Raji (cell line): Measurements from ENCODE around the gene TTC13.

Source experiments
- POLR2A ChIP-seq: IDR thresholded peaks from 2 replicates; pipeline ENCODE4 v1.6.1; 2011; ENCODE audit warnings: low read depth, low read length, control low read depth; ENCODE audit not compliant: insufficient read depth

TTC13 gene

DNA sequence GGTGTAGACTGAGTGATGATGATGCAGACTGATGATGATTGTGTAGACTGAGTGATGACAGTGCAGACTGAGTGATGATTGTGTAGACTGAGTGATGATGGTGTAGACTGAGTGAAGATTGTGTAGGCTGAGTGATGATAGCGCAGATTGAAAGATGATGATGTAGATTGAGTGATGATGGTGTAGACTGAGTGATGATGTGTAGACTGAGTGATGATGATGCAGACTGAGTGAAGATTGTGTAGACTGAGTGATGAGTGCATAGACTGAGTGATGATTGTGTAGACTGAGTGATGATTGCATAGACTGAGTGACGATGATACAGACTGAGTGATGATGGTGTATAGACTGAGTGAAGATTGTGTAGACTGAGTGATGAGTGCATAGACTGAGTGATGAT is 32.7 kb upstream of the TTC13 start:
- no peak for TF ChIP-seq POLR2A

DNA sequence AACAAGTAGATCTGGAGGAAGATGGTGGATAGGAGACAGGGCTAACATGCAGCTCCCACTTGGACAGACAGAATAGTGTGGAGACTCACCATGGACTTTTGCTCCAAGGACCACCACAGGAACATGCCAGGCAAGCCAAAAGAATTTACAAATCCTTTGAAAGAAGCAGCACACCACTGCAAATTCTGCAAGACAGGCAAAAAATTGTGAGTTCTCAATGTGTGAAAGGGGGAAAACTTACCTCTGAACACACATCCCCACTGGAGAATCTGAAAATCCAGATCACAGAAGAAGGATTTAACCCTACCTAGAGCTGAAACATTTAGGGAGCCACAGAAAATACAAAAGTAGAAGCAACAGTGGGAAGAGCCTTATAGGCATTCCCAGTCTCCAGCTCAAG is 23.2 kb upstream of the TTC13 start:
- TF ChIP-seq POLR2A, result no peak

DNA sequence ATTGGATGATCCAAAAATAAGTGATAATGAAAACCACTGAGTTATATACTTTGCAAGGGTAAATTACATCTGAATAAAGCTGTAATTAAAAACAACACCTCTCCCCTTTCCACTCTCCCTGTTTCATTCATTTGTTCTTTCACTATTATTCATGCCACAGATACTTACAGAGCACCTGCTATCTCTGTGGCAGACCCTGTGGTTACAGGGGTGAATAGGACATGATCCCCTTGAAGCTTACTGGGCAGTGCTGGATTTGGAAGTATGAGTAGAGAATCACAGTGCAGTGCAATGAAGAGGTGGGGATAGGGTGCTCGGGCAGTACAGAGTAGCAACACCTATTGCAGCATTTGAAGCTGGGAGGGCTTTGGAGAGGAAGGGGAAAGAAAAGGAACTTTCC is 22.0 kb upstream of the TTC13 start:
- TF ChIP-seq POLR2A, result no peak

DNA sequence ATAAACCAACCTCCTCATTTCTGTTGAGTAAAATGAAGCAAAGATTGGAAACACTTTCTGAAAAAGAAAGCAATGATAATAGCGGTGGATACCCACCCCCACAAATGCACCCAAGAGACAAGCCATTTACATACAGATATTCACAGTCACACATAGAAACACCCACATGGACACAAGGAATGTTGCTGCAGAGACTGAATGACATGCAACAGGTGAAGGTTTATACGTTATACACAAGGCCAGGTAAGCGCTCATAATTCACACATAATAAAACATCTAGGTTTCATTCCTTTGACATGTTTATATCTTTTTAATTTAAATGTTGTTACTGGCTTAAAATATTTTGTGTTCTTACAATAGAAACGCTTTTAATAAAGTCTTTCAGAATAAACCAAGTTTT is 21.5 kb upstream of the TTC13 start:
- TF ChIP-seq POLR2A, result no peak

DNA sequence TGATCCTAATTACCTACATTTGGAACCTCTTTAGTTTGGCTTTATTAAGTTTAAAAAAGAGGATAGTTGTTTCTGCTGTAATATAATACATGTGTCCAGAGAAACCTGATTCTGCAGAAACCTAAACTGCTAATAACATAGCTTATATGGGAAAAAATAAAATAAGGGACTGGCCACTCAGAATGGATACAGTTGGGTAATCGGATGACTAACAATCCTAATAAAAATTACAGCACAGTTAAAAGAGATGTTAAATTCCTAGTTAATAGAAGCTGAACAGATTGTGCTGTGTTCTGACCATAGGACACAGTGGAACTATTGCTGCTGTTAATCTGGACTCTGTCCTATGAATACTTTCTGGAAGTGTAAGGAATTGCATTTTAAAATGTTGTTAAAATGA is 16.2 kb upstream of the TTC13 start:
- TF ChIP-seq POLR2A, result no peak

DNA sequence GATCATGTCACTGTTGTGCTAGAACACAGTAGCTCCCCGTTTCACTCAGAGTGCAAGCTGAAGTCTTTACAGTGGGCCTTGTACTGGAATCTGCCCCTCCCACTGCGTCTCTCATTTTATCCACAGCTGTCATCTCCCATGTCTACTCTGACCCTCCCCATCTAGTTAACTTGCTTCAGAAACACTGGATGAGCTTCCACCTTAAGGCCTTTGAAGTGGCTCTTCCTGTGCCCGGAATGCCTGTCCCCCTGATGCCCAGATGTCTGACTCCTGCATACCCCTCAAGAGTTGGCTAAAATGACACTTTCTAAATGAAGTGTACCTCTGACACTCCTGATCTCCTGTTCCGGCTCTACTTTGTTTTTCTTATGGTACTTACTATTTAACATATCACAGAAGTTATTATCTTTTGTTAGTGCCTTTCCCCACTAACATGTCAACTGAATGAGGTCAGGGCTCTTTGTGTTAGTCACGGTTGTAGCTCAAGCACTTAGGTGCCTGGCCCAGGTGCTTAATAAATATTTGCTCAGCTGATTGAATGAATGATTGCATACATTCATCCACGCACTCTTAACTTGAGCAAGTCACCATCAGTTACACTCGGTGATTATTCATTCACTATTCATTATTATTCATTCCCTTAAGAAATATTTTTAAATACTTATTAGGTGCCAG is 13.6 kb upstream of the TTC13 start:
- TF ChIP-seq POLR2A, result no peak

DNA sequence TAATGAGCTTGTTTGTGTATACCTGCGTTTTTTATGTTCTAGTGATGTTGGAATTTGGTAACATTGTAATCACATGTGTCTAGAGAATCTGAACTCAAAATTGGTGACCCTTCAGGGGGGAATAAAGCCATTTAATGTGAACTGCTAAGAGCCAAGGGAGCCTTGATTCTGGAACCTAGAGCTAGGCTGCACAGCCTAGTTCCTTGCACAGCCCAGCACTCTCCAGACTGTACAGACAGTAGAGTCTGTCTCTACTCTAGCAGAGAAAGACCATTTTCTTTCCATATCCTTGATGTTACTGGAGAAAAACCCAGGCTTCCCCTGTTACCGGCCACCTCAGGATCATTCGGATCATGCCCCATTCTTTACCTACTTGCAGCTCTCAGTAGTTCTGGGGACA is 8.8 kb upstream of the TTC13 start:
- TF ChIP-seq POLR2A, result no peak

DNA sequence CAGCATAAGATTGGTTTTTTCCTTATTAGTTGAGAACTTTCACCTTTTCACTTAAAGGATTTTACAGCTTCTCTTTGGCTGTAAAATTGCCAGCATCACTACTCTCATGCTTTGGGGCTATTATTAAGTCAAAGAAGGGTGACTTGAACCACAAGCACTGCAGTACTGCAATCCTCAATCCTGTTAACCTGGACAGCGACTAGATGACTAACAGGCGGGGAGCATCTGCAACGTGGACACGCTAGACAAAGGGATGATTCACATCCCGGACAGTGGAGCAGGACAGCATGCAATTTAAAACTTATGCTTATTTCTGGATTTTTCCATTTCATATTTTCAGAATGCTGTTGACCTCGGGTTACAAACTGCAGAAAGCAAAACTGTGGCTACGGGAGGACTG is 8.3 kb upstream of the TTC13 start:
- TF ChIP-seq POLR2A, result no peak

DNA sequence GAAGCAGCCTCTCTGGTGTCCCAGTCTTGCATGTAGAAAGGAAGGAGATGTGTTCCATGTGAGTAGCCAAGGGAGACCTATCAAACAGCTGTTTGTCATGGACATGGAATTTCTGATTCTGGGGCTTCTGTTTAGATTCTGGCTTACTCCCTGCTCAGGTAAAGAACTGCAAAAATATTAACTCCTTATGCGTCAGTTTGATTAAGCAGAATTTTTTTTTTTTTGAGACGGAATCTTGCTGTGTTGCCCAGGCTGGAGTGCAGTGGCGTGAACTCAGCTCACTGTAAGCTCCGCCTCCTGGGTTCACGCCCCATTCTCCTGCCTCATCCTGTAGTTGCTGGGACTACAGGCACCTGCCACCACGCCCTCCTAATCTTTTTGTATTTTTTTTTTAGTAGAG is 7.0 kb upstream of the TTC13 start:
- no peak for TF ChIP-seq POLR2A

DNA sequence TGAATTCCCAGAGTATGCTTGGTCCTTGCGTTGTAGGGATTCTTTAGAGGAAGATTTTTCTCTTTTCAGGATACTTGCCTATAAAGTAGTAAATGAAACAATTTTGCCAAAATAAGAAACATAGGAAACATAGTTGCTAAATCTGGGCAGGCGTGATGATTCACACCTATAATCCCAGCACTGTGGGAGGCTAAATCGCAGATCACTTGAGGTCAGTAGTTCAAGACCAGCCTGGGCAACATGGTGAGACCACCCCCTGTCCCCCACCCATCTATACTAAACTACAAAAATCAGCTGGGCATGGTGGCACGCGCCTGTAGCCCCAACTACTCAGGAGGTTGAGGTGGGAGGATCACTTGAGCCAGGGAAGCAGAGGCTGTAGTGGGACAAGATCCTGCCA is 5.2 kb upstream of the TTC13 start:
- no peak for TF ChIP-seq POLR2A

DNA sequence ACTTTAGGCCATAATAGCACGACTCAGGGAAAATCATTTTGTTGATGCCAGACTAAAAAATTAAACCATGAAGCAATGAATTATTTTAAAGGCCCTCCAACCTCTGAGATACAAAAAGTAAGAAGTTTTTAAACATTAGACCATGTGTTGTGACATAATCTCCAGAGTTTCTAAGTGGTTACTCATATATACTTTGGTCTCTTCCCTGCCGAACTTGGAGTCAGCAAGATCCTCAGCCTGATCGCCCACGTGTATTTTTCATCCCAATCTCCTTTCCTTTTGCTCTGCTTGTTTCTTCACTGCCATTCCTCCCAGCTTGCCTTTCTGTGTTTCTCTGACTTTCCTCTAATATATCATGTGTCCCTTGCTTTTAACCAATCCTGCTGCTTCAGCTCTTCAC is 4.0 kb upstream of the TTC13 start:
- no peak for TF ChIP-seq POLR2A

DNA sequence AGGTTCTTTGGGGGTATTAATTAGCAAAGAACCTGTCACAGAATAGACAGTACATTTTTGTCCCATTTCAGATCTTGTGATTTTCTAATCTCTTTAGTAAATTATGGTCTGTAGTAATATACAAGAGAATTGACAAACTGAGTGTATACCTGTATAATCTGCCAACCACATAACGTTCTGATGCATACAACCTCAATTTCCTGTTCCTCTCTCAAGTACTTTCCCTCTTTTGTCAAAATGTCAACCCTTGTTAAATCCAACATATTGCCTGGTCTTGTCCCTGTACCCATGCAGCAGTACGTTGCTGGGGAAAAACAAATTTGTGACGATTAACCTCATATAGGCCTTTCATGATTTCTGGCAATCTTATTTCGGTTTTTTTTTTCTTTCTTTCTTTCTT is 1.3 kb upstream of the TTC13 start:
- TF ChIP-seq POLR2A, result no peak

DNA sequence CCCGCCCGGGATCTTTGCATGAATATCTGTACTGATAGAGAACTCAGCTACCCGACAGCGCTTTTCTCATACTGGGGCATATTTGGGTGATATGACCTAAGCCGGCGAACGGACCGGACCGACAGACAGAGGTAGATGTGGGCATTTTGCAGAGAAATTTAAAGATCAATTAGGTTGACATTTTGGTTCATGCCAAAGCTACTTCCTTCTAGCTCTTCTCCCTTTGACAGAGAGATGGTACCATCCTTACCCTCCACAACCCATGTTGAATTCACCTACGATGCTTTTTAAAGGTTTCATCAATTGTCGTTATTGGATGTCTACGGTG is 692 bp upstream of the TTC13 start:
- TF ChIP-seq POLR2A, result no peak

DNA sequence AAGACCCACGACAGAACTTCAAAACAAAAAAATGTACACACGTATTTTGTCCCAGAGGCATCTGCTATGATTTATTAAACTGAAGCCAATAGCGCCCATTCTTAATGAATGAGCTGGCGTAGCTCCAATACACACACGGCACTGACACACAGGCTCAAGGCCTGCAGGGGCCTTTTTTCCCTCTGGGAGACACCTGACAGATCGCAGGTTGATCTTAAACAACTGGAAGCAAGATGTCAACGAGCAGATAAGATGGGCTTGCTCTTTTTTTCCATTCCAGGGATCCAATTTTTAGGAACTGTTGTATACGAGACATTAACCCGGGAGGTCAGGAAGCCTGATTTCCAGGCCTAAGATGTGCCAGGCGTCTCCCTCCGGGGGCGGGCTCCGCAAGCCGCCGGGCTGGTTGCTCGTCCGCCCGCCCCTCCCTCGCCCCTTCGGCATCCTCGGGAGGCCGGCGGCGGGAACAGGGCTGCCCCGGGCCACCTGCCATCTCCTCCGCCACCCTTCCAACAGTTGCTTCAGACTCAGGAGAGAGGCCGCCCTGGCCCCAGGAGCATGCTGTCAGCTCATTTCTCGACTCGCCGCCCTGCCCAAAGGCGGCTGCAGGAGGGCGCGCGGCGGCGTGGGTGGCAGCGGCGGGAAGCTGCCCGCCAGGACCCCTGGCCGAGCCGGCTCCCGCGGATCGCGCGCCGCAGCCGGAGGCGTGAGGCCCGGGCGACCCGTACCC is 735 bp downstream of the TTC13 start:
- no peak for TF ChIP-seq POLR2A

DNA sequence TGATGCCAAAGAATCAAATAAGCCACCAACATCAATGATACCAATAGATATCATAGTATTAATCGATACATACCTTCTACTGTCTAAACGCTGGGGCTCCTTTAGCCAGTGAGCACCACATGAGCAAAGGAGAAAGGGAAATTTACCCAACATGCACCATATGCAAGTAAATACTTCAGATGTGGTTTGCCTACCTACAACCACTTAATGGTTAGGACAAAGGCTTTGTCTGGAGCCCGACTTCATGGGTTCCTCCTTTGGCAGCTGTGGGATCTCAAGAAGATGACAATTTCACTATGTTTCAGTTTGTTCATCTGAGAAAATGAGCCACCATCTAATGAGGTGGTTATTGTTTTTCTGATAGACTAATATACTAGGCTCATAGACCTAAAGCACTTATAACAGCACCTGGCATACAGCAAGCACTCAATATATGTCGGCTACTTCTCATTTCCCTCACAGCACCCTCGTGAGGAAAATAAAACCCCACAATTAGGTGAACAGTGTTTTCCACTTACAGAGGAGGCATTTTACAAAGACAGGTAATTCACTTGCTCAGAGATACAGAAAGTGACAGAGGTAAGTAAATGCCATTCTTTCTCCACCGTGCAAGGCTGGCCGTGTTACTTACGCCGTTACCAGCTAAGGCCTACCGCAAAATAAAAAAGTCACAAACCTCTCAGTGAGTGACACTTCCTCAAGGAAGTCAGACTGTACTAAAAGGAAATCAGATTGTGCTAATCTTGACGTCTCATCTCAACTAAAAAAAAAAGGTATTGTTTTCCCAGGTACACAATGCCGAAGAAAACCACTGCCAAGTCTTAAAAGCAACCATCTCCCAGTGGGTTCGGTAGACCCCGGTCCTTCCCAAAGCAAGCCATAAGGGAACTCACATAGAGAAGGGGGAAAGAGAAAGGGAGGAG is 1.6 kb downstream of the TTC13 start:
- no peak for TF ChIP-seq POLR2A

DNA sequence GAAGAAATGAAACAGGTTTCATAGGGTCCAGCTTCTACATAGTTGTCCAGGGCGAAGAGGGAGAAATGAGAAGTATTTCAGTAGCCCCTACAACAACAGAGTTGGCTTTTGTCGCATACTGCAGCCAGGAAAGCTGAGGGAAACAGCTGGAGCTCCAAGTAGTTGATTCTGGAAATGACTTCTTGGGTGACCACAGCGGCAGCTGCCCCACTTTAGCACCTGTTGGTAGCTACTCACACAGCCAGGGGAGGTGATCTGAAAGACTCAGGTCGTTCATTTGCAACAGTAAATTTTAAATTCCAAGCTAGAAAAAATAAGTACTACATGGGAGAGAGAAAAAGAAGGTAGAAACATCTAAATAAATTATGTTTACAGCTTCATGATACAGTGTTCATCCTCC is 2.3 kb downstream of the TTC13 start:
- no peak for TF ChIP-seq POLR2A
